Germinal center (tissue), 1 donor: ENCODE results near the gene CSMD2.

Source experiments
- DNase-seq: peaks from one replicate; pipeline ENCODE4 v3.0.0; 2012; ENCODE audit warnings: mixed read lengths, low spot score

CSMD2 gene

DNA sequence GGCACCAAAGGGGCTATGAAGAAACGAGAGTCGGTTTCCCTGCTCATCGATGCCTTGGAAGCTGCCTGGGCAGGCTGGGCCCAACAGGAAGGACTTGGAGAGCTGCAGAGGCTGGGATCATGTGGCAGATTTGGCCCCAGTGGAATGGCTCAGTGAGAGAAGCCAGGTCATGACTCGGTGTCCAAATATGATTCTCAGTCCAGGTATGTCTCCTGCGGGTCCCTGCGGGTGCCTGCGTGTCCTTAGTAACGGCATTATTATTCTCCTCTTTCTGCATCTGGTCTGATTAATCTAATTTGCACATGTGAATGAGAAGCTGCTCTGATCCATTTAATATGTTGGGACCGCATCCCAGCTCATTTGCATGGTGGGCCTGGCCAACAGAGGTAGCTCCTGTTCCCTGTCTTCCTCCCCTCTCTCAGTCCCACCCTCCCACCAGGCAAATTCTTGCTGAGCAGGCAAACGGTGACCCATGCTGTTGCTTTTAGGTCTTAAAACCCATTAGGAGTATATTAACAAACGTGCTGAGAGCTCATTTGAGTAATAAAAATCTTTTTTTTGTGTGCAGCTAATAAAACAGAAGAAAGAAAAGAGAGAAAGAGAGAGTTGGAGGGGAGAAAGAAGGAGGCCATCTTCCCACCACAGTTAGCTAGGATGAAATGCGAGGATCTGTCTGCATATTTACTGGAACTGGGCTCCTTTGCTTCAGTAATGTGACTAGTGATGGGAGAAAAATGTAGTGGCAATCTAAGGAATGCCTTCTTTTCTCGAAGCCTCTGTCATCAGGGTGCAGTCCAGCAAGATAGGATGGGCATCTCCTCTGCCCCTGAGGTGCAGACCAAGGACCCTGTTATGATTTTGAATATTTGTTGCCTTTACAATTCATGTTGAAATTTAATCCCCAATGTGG, 167.6 kb downstream of the CSMD2 start:
- no peak for DNase-seq

GRCh38 chr1:33996281-33996680, 168.7 kb downstream of the CSMD2 start:
- DNase-seq = no peak

GRCh38 chr1:33993301-33993700, 171.7 kb downstream of the CSMD2 start:
- no peak for DNase-seq

DNA sequence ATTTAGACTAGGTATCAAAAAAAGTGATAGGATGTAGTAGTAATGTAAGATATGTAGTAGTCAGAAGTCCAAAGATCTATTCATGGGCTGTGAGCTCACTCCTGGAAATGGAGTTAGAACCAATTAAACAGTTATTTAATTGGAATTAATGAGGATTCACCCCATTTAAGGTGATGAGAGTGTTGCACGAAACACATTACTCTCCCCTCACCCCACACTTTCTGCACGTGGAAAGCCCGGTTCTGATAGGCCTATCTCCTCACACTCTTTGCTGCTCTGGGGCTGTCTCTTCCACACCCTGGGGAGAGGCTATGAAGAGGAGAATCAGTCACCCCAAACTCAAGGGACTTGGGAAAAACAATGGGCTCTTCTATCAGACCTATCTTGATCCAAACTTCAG, 174.7 kb downstream of the CSMD2 start:
- no peak for DNase-seq

DNA sequence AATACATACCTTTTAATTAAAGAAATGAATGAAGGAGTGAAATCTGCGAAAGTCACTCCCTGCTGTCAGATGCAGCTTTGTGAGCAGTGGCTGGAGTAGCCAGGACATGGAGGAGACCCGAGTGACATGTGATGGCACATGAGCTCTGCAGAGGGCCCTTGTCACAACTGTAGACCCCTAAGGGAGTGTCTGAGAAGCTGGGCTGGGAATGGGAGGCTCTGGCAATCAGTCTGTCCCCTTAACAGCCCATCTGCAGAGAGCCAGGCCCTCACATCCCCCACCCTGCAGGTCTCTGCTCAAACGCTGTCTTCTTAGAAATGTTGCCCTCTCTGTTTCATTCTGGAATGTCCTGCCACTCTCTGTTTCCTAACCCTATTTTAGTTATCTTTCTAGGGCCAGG, 176.9 kb downstream of the CSMD2 start:
- DNase-seq = no peak

DNA sequence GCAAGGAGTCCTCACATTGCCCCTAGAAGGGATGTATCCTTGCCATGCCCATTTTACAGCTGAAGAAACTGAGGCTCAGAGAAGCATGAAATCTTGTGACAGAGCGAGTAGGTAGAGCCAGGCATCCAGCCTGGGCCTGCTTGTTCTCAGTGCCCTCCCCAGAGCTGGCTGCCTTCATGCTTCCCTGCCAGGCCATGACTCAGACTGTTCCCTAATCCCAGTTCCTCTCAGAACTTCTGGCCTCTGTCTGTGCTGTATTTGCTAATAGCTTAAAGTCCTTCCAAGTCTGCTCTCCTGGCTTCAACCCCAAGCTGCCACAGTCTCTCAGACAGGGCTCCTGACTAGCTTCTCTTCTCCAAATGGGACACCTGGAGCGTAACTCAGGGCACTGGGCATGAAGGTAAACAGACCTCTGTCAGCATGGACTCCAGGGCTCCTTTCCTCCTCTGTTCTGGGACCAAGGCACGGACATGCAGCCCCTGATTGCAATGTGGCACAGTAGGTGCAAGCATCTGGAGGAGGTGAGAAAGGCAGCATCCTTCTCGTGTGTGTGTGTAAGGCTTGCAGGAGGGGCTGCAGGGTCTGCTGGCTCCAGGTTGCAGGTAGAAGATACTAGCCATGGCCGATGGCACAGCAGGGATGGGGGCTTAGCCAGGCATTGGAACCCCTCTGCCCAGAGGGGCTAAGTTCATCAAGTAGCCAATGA, 178.5 kb downstream of the CSMD2 start:
- DNase-seq = no peak

- DNase-seq = no peak
Observed at GRCh38 chr1:33985656-33986055, 179.4 kb downstream of the CSMD2 start.

DNA sequence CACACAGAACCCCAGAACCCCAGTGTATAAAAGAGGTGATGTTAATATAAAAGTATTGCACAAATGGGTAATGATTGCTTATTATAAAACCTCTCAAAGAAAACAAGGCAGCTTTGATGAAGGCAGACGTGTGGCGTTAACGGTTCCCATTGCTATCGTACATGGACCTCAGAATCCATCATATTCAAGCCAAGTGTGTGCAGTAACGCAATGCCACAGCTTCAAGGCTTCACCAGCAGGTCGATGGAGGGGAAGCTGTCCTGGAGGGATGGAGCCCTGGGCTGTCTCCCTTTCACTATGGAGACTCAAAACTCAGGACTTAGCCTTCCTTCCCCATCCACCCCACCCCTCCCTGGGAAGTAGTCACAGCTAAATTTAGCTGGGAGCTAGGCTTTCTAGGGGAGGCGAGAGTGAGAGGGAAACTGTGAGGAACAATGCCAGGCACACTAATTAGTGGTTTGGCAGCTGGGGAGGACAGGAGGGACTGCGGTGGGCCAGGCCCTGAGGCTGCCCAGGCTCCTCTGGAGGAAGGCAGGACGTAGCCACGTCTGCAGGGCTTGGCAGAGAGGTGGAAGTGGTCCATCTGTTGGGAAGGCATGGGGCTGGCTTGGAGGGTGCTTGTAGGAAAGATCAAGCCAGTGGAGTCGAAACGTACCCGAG, 180.0 kb downstream of the CSMD2 start:
- no peak for DNase-seq

- no peak for DNase-seq
Observed at GRCh38 chr1:33982419-33982818, 182.6 kb downstream of the CSMD2 start.

DNA sequence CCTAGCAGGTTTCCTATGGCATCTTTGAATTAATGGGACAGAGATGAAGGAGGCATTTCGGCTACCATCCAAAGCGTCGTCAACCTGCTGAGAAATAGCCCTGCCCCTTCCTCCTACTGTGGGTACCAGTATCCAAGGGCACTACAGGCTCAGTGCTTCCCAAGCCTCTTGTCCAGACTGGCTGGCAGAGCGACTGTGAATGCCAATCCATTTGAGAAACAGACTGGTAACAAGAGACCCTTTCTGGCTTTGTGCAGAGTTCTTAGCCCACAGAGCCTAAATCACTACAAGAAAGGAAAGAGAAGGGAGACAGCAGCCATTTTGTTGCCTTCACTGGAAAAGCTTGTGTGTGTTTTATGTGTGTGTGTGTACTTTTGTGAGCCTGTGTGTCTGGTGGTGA, 185.7 kb downstream of the CSMD2 start:
- DNase-seq = no peak

- DNase-seq = no peak
Observed at GRCh38 chr1:33975961-33976360, 189.1 kb downstream of the CSMD2 start.

DNA sequence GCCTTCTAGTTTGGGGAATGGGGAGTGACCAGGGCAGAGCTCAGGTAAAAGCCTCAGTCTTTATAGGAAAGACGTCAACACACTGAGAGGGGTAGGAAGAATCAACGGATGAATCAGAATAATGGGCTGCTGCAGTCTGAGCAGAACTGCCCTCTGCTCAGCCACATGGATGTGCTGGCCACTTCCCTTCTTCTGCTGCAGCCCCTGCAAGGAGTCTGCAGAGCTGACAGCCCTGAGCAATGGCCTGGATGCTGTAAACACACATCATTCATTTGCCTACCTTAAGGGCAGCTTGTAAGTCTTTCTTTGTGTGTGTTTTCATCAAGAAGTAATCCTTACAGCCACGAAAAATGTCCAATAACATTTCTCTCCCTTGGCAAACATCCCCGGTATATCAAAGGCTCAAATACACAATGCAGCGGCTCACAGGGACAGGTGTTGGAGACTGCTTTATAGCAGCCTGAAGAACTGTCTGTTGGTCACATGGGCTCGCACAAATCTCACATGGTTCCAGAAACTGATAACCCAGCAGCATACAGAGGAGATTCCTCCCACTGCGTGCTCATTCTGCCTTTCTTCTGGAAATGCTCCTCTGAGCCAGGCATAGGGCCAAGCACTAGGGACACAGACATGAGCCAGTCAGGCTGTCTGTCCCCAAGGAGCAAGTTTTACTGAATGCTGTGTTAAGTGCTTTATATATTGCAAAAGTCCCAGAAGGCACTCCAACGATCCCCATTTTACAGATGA, 191.1 kb downstream of the CSMD2 start:
- no peak for DNase-seq

DNA sequence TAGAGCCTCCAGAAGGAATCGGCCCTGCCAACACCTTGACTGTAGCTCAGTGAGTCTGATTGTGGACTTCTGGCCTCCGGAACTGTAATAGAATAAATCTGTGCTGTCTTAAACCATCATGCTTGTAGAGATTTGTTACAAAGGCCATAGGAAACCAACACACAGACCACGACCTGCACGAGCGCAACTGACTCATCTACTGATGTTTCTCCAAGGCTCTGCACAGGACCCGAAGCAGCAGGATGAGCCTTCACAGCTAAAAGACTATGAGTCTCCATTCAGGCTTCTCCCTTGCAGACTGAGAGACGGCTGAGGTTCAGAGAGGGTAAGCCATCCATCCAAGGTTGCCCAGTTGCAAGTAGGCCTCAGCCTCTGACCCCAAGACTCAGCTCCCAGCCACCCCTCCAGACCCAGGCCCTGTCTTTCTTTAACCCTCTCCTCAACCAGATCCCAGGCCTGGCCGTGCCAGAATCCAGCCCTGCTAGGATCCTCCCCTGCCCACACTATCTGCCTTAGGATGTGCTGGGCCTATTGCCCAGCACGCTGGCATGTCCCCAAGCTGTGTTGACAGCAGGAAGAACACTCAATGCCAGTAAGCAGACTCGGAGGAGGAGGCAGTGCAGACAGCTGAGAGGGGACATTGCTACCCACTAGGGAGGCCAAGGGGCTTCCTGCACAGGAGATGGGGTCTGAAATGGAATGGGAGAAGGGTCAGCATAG, 192.2 kb downstream of the CSMD2 start:
- DNase-seq = no peak

DNA sequence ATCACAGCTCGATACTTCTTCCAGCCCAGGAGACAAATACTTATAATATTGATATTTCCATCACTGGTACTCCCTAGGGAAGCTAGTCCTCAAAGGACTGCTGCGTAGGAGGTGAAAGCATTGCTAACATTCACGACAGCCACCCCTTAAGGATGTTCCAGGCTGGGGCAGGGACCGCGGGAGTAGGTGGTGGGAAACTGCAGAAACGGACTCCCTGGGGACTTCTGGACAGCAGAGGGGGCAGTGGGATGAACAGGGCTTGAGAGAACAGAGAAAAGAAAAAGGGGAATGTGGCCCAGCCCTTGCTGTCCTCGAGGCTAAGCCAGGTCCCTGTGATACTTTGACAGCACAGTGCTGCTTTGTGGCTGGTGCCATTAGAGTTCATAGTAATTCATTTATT, 193.1 kb downstream of the CSMD2 start:
- no peak for DNase-seq

GRCh38 chr1:33971018-33971710, 193.9 kb downstream of the CSMD2 start:
- DNase-seq = no peak

- DNase-seq = no peak
Observed at GRCh38 chr1:33970148-33970825, 194.7 kb downstream of the CSMD2 start.

- DNase-seq = no peak
Observed at GRCh38 chr1:33966346-33967141, 198.5 kb downstream of the CSMD2 start.

GRCh38 chr1:33965086-33965485, 199.9 kb downstream of the CSMD2 start:
- no peak for DNase-seq

DNA sequence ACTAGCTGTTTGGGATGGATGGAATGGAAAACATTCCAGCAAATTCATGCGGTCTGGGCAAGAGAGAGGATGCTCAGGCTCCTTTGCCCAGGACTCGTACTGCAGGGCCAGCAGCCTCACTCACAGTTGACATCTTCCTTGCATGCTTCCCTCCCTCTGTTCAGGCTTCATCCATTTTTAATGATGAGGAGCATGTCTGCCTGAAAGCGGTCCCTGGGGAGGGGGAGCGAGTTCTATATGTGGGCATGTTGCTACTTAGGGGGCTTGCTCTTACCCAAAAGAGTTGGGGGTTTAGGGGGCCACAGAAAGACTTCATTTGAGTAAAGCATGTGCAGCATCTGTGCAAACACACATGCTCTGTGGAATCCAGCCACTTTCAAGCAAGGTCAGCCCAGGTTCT, 203.0 kb downstream of the CSMD2 start:
- DNase-seq = no peak
